ENCODE measurements around the gene PGA3. TPM values are rescaled to one million over a fixed set of nuclear protein-coding genes. Genes with fewer than 3 reads are reported as not detected.
"Not testable (repeated sequence)": the region's sequence is repeated elsewhere in the genome, so short reads cannot be mapped to it uniquely, and the experiment has no call there.

The PGA3 gene
- total RNA-seq, 2 experiments from 2014 or later, result not detected

GRCh38 chr11:61229458-61229857 is 26.1 kb downstream of the PGA3 start:
- H3K36me3 Mint-ChIP-seq; H3K9me3 Mint-ChIP-seq (ENCODE audit: low read depth); H3K27ac Mint-ChIP-seq; H3K4me3 Mint-ChIP-seq; H3K27me3 Mint-ChIP-seq; CTCF ChIA-PET; DNase-seq; H3K4me1 Mint-ChIP-seq; ATAC-seq: not testable (repeated sequence)

DNA sequence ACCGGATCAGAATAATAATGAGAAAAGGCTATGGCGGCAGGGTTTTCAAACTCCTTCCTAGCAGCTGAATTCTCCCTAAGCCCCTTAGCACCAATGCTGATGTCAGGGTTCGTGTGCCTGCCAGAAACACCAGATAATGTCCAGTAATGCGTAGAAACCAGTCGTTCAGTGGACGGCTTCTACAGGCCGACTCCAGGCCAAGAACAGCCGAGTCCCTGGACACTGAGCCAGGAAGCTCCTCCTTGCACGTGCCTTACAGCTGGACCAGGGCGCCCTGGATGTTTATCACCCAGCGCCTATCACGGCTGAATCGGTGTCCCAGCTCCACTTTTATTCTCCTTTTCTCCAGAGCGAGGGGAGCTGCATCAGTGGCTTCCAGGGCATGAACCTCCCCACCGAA is 27.7 kb downstream of the PGA3 start:
- CTCF ChIA-PET; ATAC-seq; H3K4me3 Mint-ChIP-seq; H3K9me3 Mint-ChIP-seq (ENCODE audit: low read depth); H3K27me3 Mint-ChIP-seq; H3K36me3 Mint-ChIP-seq; DNase-seq; H3K4me1 Mint-ChIP-seq; H3K27ac Mint-ChIP-seq: not testable (repeated sequence)

DNA sequence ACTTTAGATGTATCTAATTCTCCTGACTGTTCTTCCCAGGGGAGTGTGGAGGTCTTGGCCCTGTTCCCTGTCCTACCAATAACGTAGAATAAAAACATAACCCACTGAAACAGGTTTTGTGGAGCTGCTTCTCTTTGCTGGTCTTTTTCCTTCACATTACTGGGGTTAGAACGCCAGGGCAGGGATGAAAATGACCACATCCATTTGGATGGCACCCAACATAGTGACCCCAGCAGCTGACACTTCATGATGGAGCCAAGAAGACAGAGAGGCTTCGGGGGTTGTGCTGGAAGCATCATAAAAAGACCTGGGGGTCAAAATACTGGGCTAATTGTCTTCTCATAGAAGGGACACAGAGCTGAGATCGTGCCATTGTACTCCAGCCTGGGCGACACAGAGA is 28.3 kb downstream of the PGA3 start:
- H3K4me3 Mint-ChIP-seq; H3K27me3 Mint-ChIP-seq; DNase-seq; H3K27ac Mint-ChIP-seq; CTCF ChIA-PET; H3K9me3 Mint-ChIP-seq (ENCODE audit: low read depth); ATAC-seq; H3K4me1 Mint-ChIP-seq; H3K36me3 Mint-ChIP-seq: not testable (repeated sequence)

DNA sequence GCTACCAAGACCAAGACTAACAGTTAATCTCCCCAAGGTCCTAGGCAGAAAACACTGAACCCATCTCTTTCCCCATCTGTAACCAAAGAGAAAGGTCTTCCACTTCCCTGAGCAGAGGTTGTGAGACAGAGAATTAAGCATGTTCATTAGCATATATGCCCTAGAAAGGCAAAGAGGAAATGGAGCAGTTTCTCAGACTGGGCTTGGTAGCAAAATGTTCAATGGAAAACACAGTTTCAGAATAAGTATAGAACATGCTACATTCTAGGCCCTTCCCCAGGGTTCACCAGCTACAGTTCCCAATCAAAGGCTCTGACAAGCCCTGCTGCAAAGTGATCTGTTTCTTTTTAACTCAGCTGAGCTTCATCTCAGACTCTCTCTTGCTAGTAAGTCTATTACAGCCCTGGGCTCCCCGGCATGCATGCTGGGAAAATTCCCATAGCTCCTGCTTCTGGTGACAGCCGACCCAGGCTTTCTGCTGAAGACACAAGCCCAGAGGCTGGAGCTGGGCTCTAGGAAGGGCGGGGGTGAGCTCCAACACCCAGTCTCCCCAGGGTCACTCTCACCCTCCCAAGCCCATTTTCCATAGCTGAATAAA is 29.3 kb downstream of the PGA3 start:
- H3K36me3 Mint-ChIP-seq; H3K4me3 Mint-ChIP-seq; DNase-seq; H3K4me1 Mint-ChIP-seq; H3K27me3 Mint-ChIP-seq; ATAC-seq; H3K9me3 Mint-ChIP-seq (ENCODE audit: low read depth); H3K27ac Mint-ChIP-seq; CTCF ChIA-PET: not testable (repeated sequence)

DNA sequence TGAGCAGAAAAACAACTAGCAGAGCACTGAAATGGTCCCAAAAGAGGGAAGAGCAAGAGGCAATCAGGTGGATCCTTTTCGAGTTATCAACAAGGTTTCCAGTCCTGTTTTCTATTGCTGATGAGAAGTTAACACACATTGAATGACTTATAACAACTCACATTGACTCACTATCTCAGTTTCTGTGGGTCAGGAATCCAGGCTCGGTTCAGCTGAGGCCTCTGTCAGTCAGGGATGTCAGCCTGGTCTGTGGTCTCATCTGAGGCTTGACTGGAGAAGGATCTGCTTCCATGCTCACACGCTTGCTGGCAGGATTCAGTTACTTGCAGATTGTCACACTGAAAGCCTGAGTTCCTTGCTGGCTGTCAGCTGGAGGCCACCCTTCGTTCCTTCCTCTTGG is 33.8 kb downstream of the PGA3 start:
- H3K27ac Mint-ChIP-seq; DNase-seq; ATAC-seq; H3K9me3 Mint-ChIP-seq (ENCODE audit: low read depth); H3K4me3 Mint-ChIP-seq; H3K4me1 Mint-ChIP-seq; CTCF ChIA-PET; H3K27me3 Mint-ChIP-seq; H3K36me3 Mint-ChIP-seq: not testable (repeated sequence)

DNA sequence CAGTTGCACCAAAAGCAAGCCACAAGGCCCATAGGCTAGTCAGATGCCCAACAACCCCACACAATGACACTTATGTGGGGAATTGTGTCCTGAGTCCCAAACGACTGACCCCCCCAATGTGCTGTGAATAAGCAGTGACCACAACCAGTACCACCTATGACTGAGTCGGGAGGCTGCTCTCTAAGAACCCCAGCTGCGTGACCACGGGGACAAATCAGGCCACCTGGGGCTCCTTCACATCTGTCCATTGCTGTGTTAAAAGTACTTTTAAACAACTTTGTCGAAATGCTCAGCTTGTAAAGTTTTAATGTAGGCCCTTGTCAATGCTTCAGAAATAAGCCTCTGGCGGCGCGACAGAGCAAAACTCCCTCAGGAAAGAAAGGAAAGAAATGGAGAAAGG is 37.0 kb downstream of the PGA3 start:
- DNase-seq; ATAC-seq; H3K36me3 Mint-ChIP-seq; H3K27me3 Mint-ChIP-seq; H3K4me3 Mint-ChIP-seq; H3K4me1 Mint-ChIP-seq; CTCF ChIA-PET; H3K9me3 Mint-ChIP-seq (ENCODE audit: low read depth); H3K27ac Mint-ChIP-seq: not testable (repeated sequence)

GRCh38 chr11:61240875-61241274 is 37.6 kb downstream of the PGA3 start, which contains the start of gene PGA5:
TSS of gene PGA5 (plus strand) at chr11:61241175. CDS start at chr11:61241227, 52 bp downstream.
- ATAC-seq; H3K4me3 Mint-ChIP-seq; H3K27ac Mint-ChIP-seq; H3K27me3 Mint-ChIP-seq; H3K9me3 Mint-ChIP-seq (ENCODE audit: low read depth); CTCF ChIA-PET; H3K36me3 Mint-ChIP-seq; DNase-seq; H3K4me1 Mint-ChIP-seq: not testable (repeated sequence)

- H3K9me3 Mint-ChIP-seq (ENCODE audit: low read depth); H3K4me3 Mint-ChIP-seq; H3K27me3 Mint-ChIP-seq; H3K36me3 Mint-ChIP-seq; CTCF ChIA-PET; H3K27ac Mint-ChIP-seq; ATAC-seq; H3K4me1 Mint-ChIP-seq; DNase-seq: not testable (repeated sequence)
Observed at GRCh38 chr11:61241526-61241925, 38.2 kb downstream of the PGA3 start.

- ATAC-seq; H3K4me1 Mint-ChIP-seq; DNase-seq; CTCF ChIA-PET; H3K36me3 Mint-ChIP-seq; H3K27ac Mint-ChIP-seq; H3K9me3 Mint-ChIP-seq (ENCODE audit: low read depth); H3K27me3 Mint-ChIP-seq; H3K4me3 Mint-ChIP-seq: not testable (repeated sequence)
Observed at GRCh38 chr11:61245284-61245964, 42.1 kb downstream of the PGA3 start.

DNA sequence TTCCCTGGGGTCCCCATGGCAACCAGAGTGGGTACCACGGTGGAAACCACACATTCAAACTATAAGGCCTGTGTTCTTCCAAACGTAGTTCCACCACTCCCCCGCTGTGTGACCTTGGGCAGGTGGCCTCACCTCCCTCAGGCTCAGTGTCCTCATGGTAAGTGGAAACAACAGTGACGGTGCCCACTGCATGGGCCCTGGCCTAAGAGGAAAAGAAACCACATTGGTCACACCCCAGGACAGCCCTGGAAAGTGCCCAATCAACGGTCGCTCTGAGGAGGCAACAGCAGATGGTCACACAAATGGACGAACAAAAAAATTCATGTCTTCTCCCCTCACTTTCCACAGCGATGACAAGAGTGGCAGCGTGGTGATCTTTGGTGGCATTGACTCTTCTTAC is 44.8 kb downstream of the PGA3 start:
- not testable (repeated sequence) for ATAC-seq

GRCh38 chr11:61249201-61249600 is 45.9 kb downstream of the PGA3 start:
- H3K27ac Mint-ChIP-seq; CTCF ChIA-PET; DNase-seq; H3K27me3 Mint-ChIP-seq; H3K4me3 Mint-ChIP-seq; H3K4me1 Mint-ChIP-seq; H3K9me3 Mint-ChIP-seq (ENCODE audit: low read depth); ATAC-seq; H3K36me3 Mint-ChIP-seq: not testable (repeated sequence)

More for the DNA sequence above, 44.8 kb downstream of the PGA3 start:
- H3K36me3 Mint-ChIP-seq; H3K4me1 Mint-ChIP-seq; H3K9me3 Mint-ChIP-seq (ENCODE audit: low read depth); H3K4me3 Mint-ChIP-seq; H3K27ac Mint-ChIP-seq; H3K27me3 Mint-ChIP-seq; DNase-seq; CTCF ChIA-PET: not testable (repeated sequence)

DNA sequence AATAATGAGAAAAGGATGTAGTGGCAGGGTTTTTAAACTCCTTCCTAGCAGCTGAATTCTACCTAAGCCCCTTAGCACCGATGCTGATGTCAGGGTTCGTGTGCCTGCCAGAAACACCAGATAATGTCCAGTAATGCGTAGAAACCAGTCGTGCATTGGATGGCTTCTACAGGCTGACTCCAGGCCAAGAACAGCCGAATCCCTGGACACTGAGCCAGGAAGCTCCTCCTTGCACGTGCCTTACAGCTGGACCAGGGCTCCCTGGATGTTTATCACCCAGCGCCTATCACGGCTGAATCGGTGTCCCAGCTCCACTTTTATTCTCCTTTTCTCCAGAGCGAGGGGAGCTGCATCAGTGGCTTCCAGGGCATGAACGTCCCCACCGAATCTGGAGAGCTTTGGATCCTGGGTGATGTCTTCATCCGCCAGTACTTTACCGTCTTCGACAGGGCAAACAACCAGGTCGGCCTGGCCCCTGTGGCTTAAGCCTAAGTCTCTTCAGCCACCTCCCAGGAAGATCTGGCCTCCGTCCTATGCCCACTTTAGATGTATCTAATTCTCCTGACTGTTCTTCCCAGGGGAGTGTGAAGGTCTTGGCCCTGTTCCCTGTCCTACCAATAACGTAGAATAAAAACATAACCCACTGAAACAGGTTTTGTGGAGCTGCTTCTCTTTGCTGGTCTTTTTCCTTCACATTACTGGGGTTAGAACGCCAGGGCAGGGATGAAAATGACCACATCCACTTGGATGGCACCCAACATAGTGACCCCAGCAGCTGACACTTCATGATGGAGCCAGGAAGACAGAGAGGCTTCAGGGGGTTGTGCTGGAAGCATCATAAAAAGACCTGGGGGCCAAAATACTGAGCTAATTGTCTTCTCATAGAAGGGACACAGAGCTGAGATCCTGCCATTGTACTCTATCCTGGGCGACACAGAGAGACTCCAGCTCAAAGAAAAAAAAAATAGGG is 47.8 kb downstream of the PGA3 start:
- not testable (repeated sequence) for H3K27me3 Mint-ChIP-seq; H3K27ac Mint-ChIP-seq; H3K4me3 Mint-ChIP-seq; H3K36me3 Mint-ChIP-seq; ATAC-seq; DNase-seq; H3K4me1 Mint-ChIP-seq; H3K9me3 Mint-ChIP-seq (ENCODE audit: low read depth)
- CTCF ChIA-PET, result interaction anchor here (1.0 to 4.7 kb wide), 3 partner anchors 43 to 135 kb away, joined by 3 to 46 read pairs (median 44); partner anchors contain the start of gene VWCE

DNA sequence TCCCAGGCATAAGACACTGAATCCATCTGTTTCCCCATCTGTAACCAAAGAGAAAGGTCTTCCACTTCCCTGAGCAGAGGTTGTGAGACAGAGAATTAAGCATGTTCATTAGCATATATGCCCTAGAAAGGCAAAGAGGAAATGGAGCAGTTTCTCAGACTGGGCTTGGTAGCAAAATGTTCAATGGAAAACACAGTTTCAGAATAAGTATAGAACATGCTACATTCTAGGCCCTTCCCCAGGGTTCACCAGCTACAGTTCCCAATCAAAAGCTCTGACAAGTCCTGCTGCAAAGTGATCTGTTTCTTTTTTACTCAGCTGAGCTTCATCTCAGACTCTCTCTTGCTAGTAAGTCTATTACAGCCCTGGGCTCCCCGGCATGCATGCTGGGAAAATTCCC is 49.0 kb downstream of the PGA3 start:
- CTCF ChIA-PET, result interaction anchor here (1.7 to 4.7 kb wide), 5 partner anchors 37 to 141 kb away, joined by 4 to 46 read pairs (median 21); partner anchors contain the start of gene VWCE
- not testable (repeated sequence) for H3K4me3 Mint-ChIP-seq; H3K9me3 Mint-ChIP-seq (ENCODE audit: low read depth); H3K27ac Mint-ChIP-seq; ATAC-seq; H3K4me1 Mint-ChIP-seq; H3K36me3 Mint-ChIP-seq; H3K27me3 Mint-ChIP-seq; DNase-seq
